K562 (cell line): ENCODE measurements around the gene FAM83B. TPM values are rescaled to one million over a fixed set of nuclear protein-coding genes. Genes with fewer than 3 reads are reported as not detected.

ENCODE experiments used
- ATAC-seq: fragments of 200-7000 bp; cut with Tn5 transposase; 3 replicates; pipeline ENCODE4 v1.9.1; 2020; ENCODE audit warnings: moderate library complexity
- BruUV-seq: library from RNA; stranded (reverse); fragments of 400-500 nt; replicated peaks from 2 replicates; lab custom pipeline; 2021; lab: Mats Ljungman, UMichigan
- CTCF ChIA-PET: fragments of 300-600 bp; formaldehyde crosslinking; extraction: SDS; loops from one replicate; lab custom pipeline; 2021; ENCODE audit warnings: low intra/inter-chr PET ratio; lab: Yijun Ruan, JAX
- POLR2A ChIA-PET: fragments of 300-600, 350-650 bp; sonication (Branson Sonifier 250); formaldehyde crosslinking; extraction: SDS; loops from one replicate; lab custom pipeline; 2021; ENCODE audit warnings: antibody characterized with exemption, inconsistent platforms; lab: Yijun Ruan, JAX
- DNase-seq, 4 experiments: peaks; one replicate each; pipeline versions ENCODE4 v3.0.0 to v3.0.0-alpha.2; 2011 to 2018; ENCODE audit warnings: low spot score in 3 of 4, mixed read lengths in 3 of 4; ENCODE audit errors: extremely low read depth in 1 of 4
- FAIRE-seq: peaks from 2 replicates; lab custom pipeline; 2011; peaks lifted over from hg19 to GRCh38; lab: Jason Lieb, UNC
- H2AFZ ChIP-seq: 2 replicates; pipeline ENCODE4 v1.6.0; 2011; ENCODE audit warnings: low read depth, low read length, control low read depth, inconsistent platforms
- H3K27ac ChIP-seq: fragments of 200-600 bp; 3 replicates; pipeline ENCODE4 v1.8.0; 2011; ENCODE audit warnings: low read depth, mild to moderate bottlenecking, control low read depth, inconsistent platforms, low read length, moderate library complexity, mixed read lengths; ENCODE audit errors: extremely low read depth
- H3K27me3 ChIP-seq, 2 experiments: fragments of 300-600 bp in 1 of 2; 2 replicates in 1 of 2; 3 replicates in 1 of 2; pipeline versions ENCODE4 v1.6.0 to v1.8.0; 2011; ENCODE audit warnings: inconsistent platforms in 2 of 2, low read length in 2 of 2, mild to moderate bottlenecking in 1 of 2, mixed read lengths in 1 of 2, moderate library complexity in 1 of 2; ENCODE audit not compliant: control insufficient read depth in 2 of 2, insufficient read depth in 2 of 2
- H3K36me3 ChIP-seq: fragments of 300-600 bp; 3 replicates; pipeline ENCODE4 v1.8.0; 2011; ENCODE audit warnings: mild to moderate bottlenecking, low read length, inconsistent platforms; ENCODE audit not compliant: control insufficient read depth, insufficient read depth
- H3K4me1 ChIP-seq, 2 experiments: fragments of 200-600 bp in 1 of 2; replicated peaks in 1 of 2; 2 replicates in 1 of 2; 3 replicates in 1 of 2; pipeline versions ENCODE4 v1.5.1 to v1.8.0; 2011; ENCODE audit warnings: inconsistent platforms in 2 of 2, low read length in 2 of 2, mild to moderate bottlenecking in 1 of 2, mixed read lengths in 1 of 2, moderate library complexity in 1 of 2; ENCODE audit not compliant: control insufficient read depth in 2 of 2, insufficient read depth in 2 of 2
- H3K4me2 ChIP-seq: 2 replicates; pipeline ENCODE4 v1.6.1; 2011; ENCODE audit warnings: low read length, control low read depth, inconsistent platforms, mixed read lengths; ENCODE audit not compliant: insufficient read depth
- H3K4me3 ChIP-seq: fragments of 200-600 bp; sonication (generic), shearing (Covaris generic); 2 replicates; pipeline ENCODE4 v1.5.1; 2016; ENCODE audit warnings: control low read depth, inconsistent platforms
- H3K79me2 ChIP-seq: fragments of 200-600 bp; 3 replicates; pipeline ENCODE4 v1.8.0; 2011; ENCODE audit warnings: low read length, inconsistent platforms; ENCODE audit not compliant: control insufficient read depth, insufficient read depth
- H3K9ac ChIP-seq, 2 experiments: 2 replicates each; pipeline versions ENCODE4 v1.6.0 to v1.6.1; 2011; ENCODE audit warnings: low read depth in 2 of 2, low read length in 2 of 2, control low read depth in 1 of 2, inconsistent platforms in 1 of 2, mild to moderate bottlenecking in 1 of 2, mixed read lengths in 1 of 2; ENCODE audit not compliant: insufficient read depth in 1 of 2
- H3K9me1 ChIP-seq: one replicate; pipeline ENCODE4 v1.6.0; 2011; ENCODE audit warnings: inconsistent platforms, mild to moderate bottlenecking, low read length, moderate library complexity; ENCODE audit not compliant: control insufficient read depth, insufficient read depth
- H3K9me3 ChIP-seq: replicated peaks from 2 replicates; pipeline ENCODE4 v1.5.1; 2011; ENCODE audit warnings: low read depth, low read length, inconsistent platforms; ENCODE audit not compliant: control insufficient read depth, insufficient read depth
- H4K20me1 ChIP-seq: replicated peaks from 2 replicates; pipeline ENCODE4 v1.6.1; 2011; ENCODE audit warnings: low read length, inconsistent platforms, mixed read lengths; ENCODE audit not compliant: control insufficient read depth, insufficient read depth
- CUX1 ChIP-seq: fragments of 200-800 bp; sonication (Bioruptor generic); IDR thresholded peaks from 2 replicates; pipeline ENCODE4 v1.6.1; 2016; ENCODE audit warnings: missing genetic modification characterization, missing compliant biosample characterization
- ETV1 ChIP-seq: fragments of 450-650 bp; conservative IDR thresholded peaks from 2 replicates; pipeline ENCODE4 v1.6.1; 2016; ENCODE audit warnings: missing genetic modification characterization, control low read depth, low read depth, missing compliant biosample characterization
- FOXA1 ChIP-seq: fragments of 450-650 bp; IDR thresholded peaks from 2 replicates; pipeline ENCODE4 v1.6.1; 2016; ENCODE audit warnings: mild to moderate bottlenecking, borderline replicate concordance
- HCFC1 ChIP-seq: IDR thresholded peaks from 2 replicates; pipeline ENCODE4 v1.6.1; 2012; ENCODE audit warnings: low read depth, low read length, improper control_type of control experiment
- HDAC1 ChIP-seq, 2 experiments: fragments of 450-650 bp; IDR thresholded peaks; 2 replicates each; pipeline ENCODE4 v1.6.1; 2016 to 2017; ENCODE audit warnings: inconsistent platforms in 1 of 2, mild to moderate bottlenecking in 1 of 2, moderate library complexity in 1 of 2
- HLTF ChIP-seq: fragments of 450-650 bp; IDR thresholded peaks from 2 replicates; pipeline ENCODE4 v1.6.1; 2016
- MAFK ChIP-seq: IDR thresholded peaks from 2 replicates; pipeline ENCODE4 v1.6.1; 2011; ENCODE audit warnings: low read length, improper control_type of control experiment
- MYNN ChIP-seq, 2 experiments: sonication (generic); formaldehyde crosslinking in 1 of 2; IDR thresholded peaks; 2 replicates each; pipeline versions ENCODE4 v1.5.0 to v1.6.1; 2016 to 2020; ENCODE audit warnings: antibody characterized with exemption in 1 of 2, missing genetic modification reagents in 1 of 2
- NFE2 ChIP-seq: IDR thresholded peaks from 2 replicates; pipeline ENCODE4 v1.6.1; 2014; ENCODE audit warnings: antibody characterized with exemption, low read depth
- PHF8 ChIP-seq: fragments of 200-600 bp; sonication (generic); IDR thresholded peaks from 2 replicates; pipeline ENCODE4 v1.6.1; 2012; ENCODE audit warnings: mixed run types, mild to moderate bottlenecking, inconsistent platforms, low read length, moderate library complexity, borderline replicate concordance
- TAF15 ChIP-seq: fragments of 200-400 bp; formaldehyde crosslinking; IDR thresholded peaks from 2 replicates; pipeline ENCODE4 v1.6.1; 2017; ENCODE audit warnings: mild to moderate bottlenecking, low read depth, low read length, moderate library complexity
- ZFP36 ChIP-seq: fragments of 150-350 bp; IDR thresholded peaks from 2 replicates; pipeline ENCODE4 v1.6.1; 2018; ENCODE audit warnings: low read length, low read depth; ENCODE audit not compliant: partially characterized antibody
- ZNF239 ChIP-seq: fragments of 250-450 bp; sonication (Bioruptor Pico); IDR thresholded peaks from 2 replicates; pipeline ENCODE4 v1.4.0; 2020; ENCODE audit warnings: mild to moderate bottlenecking
- WGBS: fragments of 100-300 bp; shearing (Covaris generic); methylation state at CpG from one replicate; pipeline ENCODE4 v1.1.6; 2016; ENCODE audit warnings: low coverage, mixed read lengths; ENCODE audit not compliant: insufficient coverage; ENCODE audit errors: missing lambda C conversion rate; 5-methylcytosine and 5-hydroxymethylcytosine counted together
- in situ Hi-C: fragments of 300-500 bp; cut with MboI; formaldehyde crosslinking; loops from 4 replicates; pipeline ENCODE4 v1.15.0; 2018; ENCODE audit warnings: inconsistent platforms, mixed read lengths
- intact Hi-C: fragments of 100-400 bp; cut with micrococcal nuclease; formaldehyde crosslinking; loops from 2 replicates; pipeline ENCODE4 v1.14.2; 2022
- polyA plus RNA-seq, 8 experiments: library from polyadenylated mRNA; depleted of rRNA in 4 of 8; stranded (reverse) in 5 of 8; unstranded in 3 of 8; fragments of >200 nt; fragmentation: Nextera tagmentation in 2 of 8; fragmentation: Illumina TruSeq in 1 of 8; extraction: Ambion mirVana in 2 of 8; extraction: Trizol in 1 of 8; gene quantifications; 2 replicates each; pipeline versions ENCODE4 v1.2.1 to v1.2.3, GENCODE V29; 2011 to 2014; ENCODE audit warnings: inconsistent platforms in 1 of 8, missing spikeins in 1 of 8
- total RNA-seq, 7 experiments: library from RNA; depleted of rRNA in 6 of 7; stranded (reverse); fragments of >200 nt in 6 of 7; fragmentation: Illumina TruSeq in 2 of 7; extraction: Trizol in 2 of 7; gene quantifications; 2 replicates each; pipeline versions ENCODE4 v1.2.1 to v1.2.3, GENCODE V29; 2011 to 2021; ENCODE audit warnings: low replicate concordance in 1 of 7

The FAM83B gene
- total and polyA plus RNA-seq, 9 of the 15 experiments (the other 6 are each of a cell fraction or from before 2014, with no cell fraction given), result not detected

GRCh38 chr6:54877713-54878317 lies 31.2 kb downstream of the FAM83B start:
- Histone ChIP-seq H3K9me3 (no peaks in the 10 kb centered on the region), H4K20me1 (no peaks in the 10 kb centered on the region), H3K79me2 (no peaks in the 10 kb centered on the region), H3K4me1 (no peaks in the 10 kb centered on the region), H2AFZ (no peak overlapping the region), H3K9me1 (no peaks in the 10 kb centered on the region), H3K9ac (no peak overlapping the region), H3K4me3 (no peak overlapping the region), H3K27ac (no peak overlapping the region), H3K27me3 (no peaks in the 10 kb centered on the region), H3K36me3 (no peaks in the 10 kb centered on the region), H3K4me2 (no peak overlapping the region)
- CTCF ChIA-PET, result no interaction called here
- FAIRE-seq (no peak), ATAC-seq (no peak), DNase-seq (no peak)
- POLR2A ChIA-PET, result no interaction called here
- TF ChIP-seq HDAC1 (IDR thresholded peaks at IDR 0.05), result no peak
- no peak for TF ChIP-seq ETV1 (tag)
- no peak for TF ChIP-seq ZFP36
- no peak for TF ChIP-seq PHF8
- no peak for TF ChIP-seq ZNF239 (CRISPR knock-in tag)
- in situ Hi-C loops, result no loop called here
- BruUV-seq, result no TSS peak
- 2% methylated on average over 5 of the region's 5 CpGs for WGBS
- intact Hi-C loops, result no loop called here

GRCh38 chr6:54878718-54879117 lies 32.1 kb downstream of the FAM83B start:
- no peaks in the 10 kb centered on the region for H4K20me1 ChIP-seq
- WGBS, result 0% methylated on average over 2 of the region's 2 CpGs
- no peak for ATAC-seq
- H3K9me3 ChIP-seq, result no peaks in the 10 kb centered on the region
- no peak overlapping the region for H3K4me2 ChIP-seq
- H3K36me3 ChIP-seq, result no peaks in the 10 kb centered on the region
- H3K9me1 ChIP-seq, result no peaks in the 10 kb centered on the region
- DNase-seq, result no peak
- no peak for FAIRE-seq
- no peak overlapping the region for H3K4me3 ChIP-seq
- no peak overlapping the region for H3K9ac ChIP-seq
- intact Hi-C loops, result no loop called here
- BruUV-seq, result no TSS peak
- ChIA-PET CTCF (no interaction called here), POLR2A (no interaction called here)
- in situ Hi-C loops, result no loop called here
- no peaks in the 10 kb centered on the region for H3K27me3 ChIP-seq
- no peak overlapping the region for H3K27ac ChIP-seq
- H3K79me2 ChIP-seq, result no peaks in the 10 kb centered on the region
- H2AFZ ChIP-seq, result no peak overlapping the region
- H3K4me1 ChIP-seq, result no peaks in the 10 kb centered on the region
- no peak for TF ChIP-seq HCFC1
- TF ChIP-seq CUX1 (CRISPR knock-in tag), result no peak
- no peak for TF ChIP-seq HLTF
- no peak for TF ChIP-seq TAF15
- no peak for TF ChIP-seq MAFK
- no peak for TF ChIP-seq FOXA1
- no peak for TF ChIP-seq NFE2
- no peak for TF ChIP-seq MYNN (IDR thresholded peaks at IDR 0.05)
- no peak for TF ChIP-seq MYNN (CRISPR knock-in tag; IDR thresholded peaks at IDR 0.05)
